Central memory CD4-positive, alpha-beta T cell (primary cell): Measurements from ENCODE around the gene SLC1A3.

Experiments used
- DNase-seq: peaks from one replicate; pipeline ENCODE4 v3.0.0; 2022

The SLC1A3 gene

DNA sequence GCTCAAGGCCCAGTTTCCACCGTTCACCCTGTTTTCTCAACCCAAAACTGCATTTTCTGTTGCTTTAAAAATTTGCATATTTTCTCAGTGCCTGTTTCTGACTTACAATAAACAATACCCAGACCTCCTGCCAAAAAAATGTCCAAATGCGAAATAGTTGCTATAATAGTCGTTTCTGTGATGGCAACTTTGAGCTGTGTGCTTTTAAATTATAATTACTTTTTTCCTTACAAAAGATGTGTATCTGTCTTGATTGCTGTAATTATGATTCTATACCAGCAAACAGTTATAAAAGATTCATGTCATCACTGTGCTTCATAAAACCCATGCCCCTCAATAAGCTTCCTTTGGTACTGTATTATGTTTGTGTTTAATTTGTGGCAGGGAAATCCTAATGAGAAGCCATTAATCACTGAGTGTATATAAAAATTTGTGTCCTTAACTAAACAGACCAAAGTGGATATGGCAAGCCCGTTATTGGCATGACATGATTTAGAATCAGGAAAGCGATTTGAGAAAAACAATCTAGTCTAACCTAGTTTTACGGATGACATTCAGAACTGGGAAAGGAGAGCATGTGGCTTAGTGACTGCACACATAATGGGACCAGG is 5.4 kb upstream of the SLC1A3 start:
- no peak for DNase-seq

- DNase-seq = no peak
Measured at GRCh38 chr5:36602704-36603321, 3.6 kb upstream of the SLC1A3 start.

DNA sequence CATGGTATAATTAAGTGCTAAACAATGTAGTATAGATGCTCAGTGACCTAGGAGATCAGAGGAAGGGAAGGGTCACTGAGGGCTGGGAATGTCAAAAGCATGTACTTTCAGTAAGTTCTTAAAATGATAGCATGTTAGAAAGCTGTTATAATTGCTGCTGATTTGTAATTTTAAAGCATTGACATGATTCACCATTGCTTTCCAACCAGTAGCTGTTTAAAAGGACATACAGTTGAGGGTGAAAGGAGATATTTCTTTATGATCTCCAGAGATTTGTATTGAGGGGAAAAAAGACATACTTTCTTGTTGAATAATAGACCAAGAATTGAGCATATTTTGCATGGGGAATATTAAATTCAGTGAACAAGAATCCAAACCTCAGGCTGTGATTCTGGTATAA is 1.2 kb upstream of the SLC1A3 start:
- no peak for DNase-seq

- no peak for DNase-seq
Measured at GRCh38 chr5:36606036-36606427, 374 bp upstream of the SLC1A3 start.

DNA sequence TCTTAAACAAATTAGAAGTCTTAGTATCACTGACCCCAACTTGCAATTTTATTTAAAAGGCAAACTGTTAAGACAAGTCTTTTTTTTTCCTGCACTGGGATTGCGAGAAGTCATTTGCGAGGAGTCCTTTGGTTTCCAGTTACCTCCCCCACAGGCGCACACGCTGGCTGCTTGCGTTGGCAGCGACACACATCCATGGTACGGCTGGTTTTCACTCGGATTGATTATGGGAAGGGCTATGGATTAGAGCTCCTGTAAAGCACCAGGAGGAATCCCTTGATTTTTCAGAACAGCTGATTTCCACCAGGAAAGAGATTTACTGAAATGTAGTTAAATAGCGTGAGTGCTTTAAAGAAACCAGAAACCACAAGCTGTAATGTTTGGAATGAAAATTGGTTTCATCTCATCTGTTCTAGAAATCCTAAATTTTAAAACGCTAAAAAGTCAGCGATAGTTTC is 737 bp downstream of the SLC1A3 start:
- no peak for DNase-seq

DNA sequence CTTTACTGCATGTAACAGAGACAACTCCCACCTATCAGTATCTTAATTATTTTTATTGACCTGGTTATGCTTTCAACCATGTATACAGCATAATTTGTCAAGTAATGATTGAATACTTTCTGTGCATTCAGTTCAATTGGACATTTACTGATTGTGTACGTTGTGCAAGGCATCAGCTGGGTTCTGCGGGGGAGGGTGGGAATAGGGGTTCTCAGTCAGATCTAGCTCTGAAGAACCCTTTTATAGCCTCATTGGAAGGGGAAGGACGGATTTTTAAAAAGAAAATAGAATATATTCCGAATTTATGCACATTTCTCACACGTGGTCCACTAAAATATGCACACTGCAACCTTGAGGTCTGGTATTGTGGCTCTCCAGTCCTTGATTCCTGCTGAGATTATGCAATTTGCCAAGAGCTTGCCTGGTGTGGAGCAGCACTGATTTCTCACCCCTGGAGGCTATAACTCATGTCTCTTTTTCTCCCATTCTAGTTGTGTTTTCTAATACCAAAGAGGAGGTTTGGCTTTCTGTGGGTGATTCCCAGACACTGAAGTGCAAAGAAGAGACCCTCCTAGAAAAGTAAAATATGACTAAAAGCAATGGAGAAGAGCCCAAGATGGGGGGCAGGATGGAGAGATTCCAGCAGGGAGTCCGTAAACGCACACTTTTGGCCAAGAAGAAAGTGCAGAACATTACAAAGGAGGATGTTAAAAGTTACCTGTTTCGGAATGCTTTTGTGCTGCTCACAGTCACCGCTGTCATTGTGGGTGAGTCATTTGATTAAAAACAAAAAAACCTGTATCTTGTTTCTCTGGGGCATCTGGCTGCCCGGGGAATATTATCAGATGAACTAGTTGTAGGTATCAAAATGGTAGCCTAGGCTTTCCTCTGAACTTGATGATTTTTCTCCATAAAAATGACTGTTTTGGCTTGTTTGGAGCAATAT is 1.7 kb downstream of the SLC1A3 start:
- no peak for DNase-seq

DNA sequence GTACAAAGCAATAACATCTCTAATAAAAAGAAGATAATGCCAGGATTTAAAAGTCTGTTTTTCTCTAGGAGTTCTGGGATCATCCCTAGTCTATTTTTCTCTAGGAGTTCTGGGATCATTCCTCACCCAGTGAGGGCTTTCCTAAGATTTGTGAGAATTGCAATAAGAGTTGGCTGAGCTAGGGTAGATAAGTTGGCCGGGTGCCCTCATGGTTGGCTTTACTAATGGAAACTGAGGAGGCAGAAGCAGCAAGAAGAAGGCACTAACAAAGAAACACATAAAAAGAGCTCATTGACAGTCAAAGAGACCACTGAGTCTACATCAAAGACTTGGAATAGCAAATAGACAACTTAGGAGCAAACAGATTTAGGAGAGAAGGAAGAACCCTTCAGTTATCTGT is 4.2 kb downstream of the SLC1A3 start:
- no peak for DNase-seq

- no peak for DNase-seq
Measured at GRCh38 chr5:36611520-36612274, 5.3 kb downstream of the SLC1A3 start.

DNA sequence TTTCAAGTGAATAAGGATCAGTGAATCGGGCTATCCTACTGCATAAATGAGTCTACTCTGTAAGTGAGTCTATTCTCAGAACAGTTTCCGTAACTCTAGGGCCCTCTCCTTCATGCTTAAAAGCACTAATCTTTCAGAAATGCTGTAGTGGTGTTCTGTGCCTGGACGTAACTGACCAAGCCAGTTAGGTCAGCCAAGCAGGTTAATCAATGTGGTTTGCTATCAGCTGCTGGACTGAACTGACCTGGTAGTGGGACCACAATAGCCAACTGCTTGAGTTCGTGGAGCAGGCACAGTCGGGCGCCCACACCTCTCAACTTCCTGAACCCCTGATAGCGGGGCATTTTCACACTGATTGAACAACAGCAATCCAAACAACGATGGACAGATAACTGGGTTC is 6.8 kb downstream of the SLC1A3 start:
- no peak for DNase-seq

DNA sequence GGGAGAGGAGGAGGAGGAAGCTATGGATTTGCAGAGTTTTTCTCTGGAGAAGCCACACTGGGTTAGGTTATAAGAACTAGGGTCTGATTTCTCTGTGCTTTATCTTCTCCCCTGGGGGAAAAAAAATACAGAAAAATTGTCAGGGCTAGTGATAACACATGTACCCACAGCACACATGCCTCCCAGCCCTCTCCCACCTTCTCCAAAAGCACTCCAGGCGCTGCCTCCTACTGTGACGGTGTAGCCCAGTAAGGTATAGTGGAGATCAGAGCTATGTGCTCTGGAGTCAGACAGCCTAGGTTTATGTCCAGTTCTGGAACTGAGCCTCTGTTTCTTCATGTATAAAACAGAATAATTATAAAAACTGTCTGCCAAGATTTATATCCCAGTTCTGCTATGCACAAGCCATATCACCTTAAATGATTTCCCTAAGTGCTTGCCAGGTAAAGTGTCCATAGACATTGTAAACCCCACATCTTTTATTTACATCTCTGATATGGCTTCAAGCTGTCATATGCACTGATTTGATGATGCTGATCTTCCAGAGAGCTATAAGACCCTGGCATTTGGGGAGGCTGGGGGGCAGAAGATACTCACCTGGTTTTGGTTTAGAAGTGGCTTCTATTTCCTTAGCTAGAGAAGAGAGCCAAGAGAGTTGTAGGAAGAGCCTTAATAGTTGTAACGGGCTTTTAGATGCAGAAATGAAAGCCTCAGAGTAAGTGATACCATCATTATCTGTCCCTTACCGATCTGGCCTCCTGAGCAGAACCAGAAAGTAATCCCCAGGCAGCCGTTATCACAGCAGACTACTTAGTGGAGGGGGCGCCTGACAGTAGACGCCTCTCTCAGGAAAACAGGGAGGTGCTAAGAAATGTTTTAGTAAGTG is 7.6 kb downstream of the SLC1A3 start:
- no peak for DNase-seq

GRCh38 chr5:36614657-36615308 is 8.4 kb downstream of the SLC1A3 start:
- DNase-seq = no peak

DNA sequence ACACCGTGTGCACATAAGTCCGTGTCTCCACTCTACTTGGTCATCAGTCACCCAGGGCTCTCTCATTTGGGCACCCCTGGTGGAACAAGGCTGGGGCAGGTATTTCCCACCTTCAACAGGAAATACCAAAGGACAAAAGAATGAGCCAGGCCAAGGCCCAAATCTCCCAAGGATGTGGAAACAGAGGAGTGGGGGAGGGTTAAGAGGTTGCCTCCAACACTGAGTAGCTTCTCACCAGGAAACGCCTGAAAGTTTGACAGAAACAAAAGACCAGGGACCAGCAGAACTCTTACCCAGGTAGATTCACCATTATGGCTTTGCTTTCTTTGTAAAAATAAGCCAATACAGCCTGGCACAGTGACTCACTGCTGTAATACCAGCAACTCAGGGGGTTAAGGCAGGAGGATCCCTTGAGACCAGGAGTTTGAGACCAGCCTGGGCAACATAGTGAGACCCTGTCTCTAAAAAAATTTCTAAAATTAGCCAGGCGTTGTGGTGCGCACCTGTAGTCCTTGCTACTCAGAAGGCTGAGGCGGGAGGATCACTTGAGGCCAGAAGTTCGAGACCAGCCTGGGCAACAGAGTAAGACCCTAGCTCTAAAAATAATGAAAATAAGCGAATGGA is 12.7 kb downstream of the SLC1A3 start:
- DNase-seq = no peak

DNA sequence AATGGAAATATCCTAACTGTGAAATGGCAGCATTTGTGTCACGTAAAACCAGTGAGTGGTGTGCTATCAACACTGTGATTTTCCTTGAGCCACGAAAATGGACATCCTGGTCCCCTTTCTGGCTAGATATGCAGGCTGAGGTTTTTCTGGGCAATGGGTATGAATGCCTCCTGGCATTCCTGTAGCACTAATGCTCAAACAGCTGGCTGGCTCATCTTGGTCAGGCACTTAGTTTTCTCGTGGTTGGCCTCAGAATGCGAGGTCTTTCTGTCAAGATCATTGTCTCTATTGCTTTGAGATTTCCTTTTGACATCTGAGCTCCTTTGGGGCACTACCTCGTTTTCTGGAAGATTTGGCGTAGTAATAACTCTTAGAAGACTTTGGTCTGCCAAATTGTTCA is 15.6 kb downstream of the SLC1A3 start:
- no peak for DNase-seq

DNA sequence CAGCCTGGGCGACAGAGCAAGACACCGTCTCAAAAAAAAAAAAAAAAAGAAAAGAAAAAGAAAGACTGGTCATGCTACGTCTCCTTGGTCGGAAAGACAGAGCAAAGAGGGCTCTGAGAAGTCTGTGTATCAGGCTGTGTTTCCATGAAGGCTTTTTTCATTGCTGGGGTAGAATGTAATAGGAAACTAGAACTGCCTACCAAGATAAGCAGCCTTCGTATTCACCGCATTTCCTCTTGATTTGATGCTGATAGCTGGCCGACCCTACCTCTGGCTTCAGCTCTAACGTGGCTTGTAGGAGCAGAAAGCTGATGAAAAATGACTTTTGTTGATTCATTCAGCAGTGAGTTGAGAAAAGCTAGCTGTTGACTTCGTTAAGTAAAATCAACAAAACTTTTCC is 17.4 kb downstream of the SLC1A3 start:
- DNase-seq = no peak

GRCh38 chr5:36624277-36624676 is 17.9 kb downstream of the SLC1A3 start:
- no peak for DNase-seq

DNA sequence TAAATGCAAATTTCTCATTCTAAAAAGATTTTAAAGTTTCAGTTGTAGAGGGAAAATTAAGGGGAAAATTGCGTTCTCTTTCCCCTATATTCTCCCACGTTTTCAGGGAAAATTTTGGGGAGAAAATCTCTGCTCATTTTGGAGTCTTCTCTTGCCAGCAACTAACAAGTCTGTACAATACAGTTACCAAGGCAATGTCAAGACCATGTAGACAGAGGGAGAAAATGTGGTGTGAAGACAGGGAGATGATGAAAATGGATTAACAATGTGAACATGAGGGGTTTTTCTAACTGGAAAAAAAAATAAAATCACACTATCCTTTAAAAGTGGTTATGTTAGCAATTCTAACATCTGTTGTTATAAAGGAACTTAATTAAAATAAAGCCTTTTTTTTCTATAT is 22.3 kb downstream of the SLC1A3 start:
- DNase-seq = no peak

- no peak for DNase-seq
Measured at GRCh38 chr5:36629729-36630128, 23.3 kb downstream of the SLC1A3 start.

DNA sequence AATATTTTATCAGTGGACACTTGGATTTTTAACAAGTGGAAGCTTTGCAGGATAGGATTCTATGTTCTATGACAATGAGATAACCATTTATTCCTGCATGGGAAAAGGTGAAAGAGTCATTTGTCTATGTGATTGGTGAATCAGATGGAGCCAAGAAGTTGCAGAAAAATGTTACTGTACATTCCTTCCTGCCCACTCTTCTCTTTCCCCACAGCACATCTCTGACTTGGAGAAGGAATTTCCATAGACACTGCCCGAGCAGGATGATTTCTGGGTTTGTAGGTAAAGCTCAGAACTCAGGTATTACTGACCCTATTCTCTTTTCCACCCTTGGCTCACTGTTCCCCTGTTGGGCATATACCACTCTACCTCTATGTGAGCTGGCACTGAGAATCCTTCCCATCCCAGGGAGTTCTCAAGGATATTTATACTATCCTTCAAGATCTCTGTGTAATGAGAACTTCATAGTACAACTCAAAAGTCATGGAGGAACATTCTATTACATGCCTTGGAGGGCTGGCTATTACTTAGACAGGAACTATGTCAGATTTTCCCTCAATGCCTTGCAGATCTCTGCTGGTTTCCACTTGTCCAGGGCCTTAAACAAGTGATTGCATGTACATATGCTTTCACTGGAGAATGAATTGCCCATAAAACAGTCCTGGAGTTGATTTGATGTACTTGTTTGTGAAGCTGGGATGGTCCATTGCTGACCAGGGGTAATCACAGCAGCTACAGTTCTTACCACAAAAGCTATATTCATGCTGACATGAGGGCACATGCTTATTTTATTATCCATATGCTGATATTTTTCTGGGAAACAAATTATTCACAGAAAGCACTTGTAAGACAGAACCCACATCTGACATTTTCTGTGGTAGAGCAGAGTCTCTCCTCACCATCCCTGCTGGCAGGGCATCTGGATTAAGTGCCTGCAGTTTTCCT is 24.1 kb downstream of the SLC1A3 start:
- DNase-seq = no peak

DNA sequence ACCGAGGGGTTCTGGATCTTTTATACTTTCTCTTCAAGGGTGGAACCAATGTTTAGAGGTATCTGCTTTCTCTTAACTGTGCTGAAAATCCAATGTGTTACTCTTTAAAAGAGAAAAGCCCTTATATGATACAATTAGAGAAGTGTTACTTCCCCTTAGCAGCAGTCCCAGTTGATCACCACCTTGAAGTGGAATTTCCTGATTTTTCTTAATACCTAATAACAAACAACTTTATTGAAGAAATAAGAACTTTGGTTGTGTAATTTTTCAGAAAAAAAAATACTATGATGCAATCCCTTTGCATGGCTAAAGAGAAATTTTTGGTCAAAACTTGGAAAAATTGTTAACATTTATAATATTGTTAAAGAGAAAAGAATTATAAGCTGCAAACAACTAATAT is 24.7 kb downstream of the SLC1A3 start:
- DNase-seq = no peak
